Measurements from ENCODE around the gene CAMK1D. TPM values are rescaled to one million over a fixed set of nuclear protein-coding genes. Genes with fewer than 3 reads are reported as not detected.
"Not testable (repeated sequence)": the region's sequence is repeated elsewhere in the genome, so short reads cannot be mapped to it uniquely, and the experiment has no call there.

CAMK1D gene
- total RNA-seq, 1 donor from 2014 or later, result 6.5 TPM

DNA sequence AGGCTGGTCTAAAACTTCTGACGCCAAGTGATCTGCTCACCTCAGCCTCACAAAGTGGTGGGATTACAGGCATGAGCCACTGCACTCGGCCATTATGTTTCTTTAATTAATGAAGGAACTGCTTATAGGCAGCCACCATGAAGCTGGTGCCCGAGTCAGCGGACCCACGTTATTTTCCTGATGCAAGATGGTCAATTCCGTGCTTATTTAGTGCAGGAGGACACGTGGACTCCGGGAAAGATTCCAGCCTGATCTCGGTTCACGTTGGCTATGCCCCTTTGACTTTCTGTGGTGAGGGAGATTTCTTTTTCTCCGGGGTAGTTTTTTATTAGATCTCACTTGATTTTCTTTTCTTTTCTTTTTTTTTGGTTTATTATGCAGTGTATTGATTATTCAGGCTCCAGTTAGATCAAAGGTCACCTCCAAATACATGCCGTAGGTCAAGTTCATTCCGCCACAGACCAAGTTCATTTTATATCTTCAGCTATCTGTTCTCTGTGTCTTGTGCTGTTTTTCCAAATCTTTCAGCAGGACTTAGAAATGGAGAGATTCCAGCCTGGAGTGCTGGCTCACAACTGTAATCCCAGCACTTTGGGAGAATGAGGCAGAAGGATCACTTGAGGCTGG, 8.3 kb downstream of the CAMK1D start:
- TF ChIP-seq CTCF (conservative IDR thresholded peaks at IDR 0.05), result no peak
- Mint-ChIP-seq H3K9me3 (no peaks in the 10 kb centered on the region), H3K4me1 (peaks cover 31% of the 10 kb centered on the region)

GRCh38 chr10:12358863-12359564, 9.7 kb downstream of the CAMK1D start:
- H3K27ac Mint-ChIP-seq (ENCODE audit: unreplicated experiment), result no peak overlapping the region

More for the DNA sequence above, 8.3 kb downstream of the CAMK1D start:
- Mint-ChIP-seq H3K36me3 (ENCODE audit: low read depth) (no peaks in the 10 kb centered on the region), H3K4me3 (no peak overlapping the region), H3K27ac (ENCODE audit: unreplicated experiment) (no peak overlapping the region), H3K27me3 (ENCODE audit: low read depth) (peaks cover 13% of the 10 kb centered on the region)
- DNase-seq (ENCODE audit: low read depth, low spot score), result no peak

DNA sequence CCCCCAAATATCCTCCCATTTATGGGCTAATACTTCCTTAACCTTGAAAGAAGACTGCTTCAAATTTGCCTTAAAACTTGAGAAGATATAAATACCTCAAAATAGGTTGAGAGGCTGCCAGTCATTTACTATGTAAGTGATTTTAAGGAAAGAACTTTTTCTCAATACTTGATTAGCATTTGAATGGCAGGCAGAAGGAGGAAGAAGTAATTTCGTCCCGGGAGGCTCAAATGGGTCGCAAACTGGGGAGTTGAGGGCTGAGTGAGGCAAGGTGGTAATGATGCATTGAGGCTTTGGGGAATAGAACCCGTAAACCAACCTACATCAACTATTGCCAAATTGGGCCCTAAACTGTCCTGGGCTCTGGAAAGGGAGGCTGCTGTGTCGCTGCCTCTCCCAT, 11.1 kb downstream of the CAMK1D start:
- no peak for DNase-seq (ENCODE audit: low read depth, low spot score)
- TF ChIP-seq CTCF (conservative IDR thresholded peaks at IDR 0.05), result no peak
- no peak overlapping the region for H3K4me3 Mint-ChIP-seq
- H3K9me3 Mint-ChIP-seq, result no peaks in the 10 kb centered on the region
- H3K27ac Mint-ChIP-seq (ENCODE audit: unreplicated experiment), result no peak overlapping the region
- H3K27me3 Mint-ChIP-seq (ENCODE audit: low read depth), result peaks cover 5% of the 10 kb centered on the region
- no peaks in the 10 kb centered on the region for H3K36me3 Mint-ChIP-seq (ENCODE audit: low read depth)
- peaks cover 31% of the 10 kb centered on the region for H3K4me1 Mint-ChIP-seq

More at GRCh38 chr10:12358863-12359564, 9.7 kb downstream of the CAMK1D start:
- peaks cover 7% of the 10 kb centered on the region for H3K27me3 Mint-ChIP-seq (ENCODE audit: low read depth)
- H3K4me1 Mint-ChIP-seq, result peaks cover 31% of the 10 kb centered on the region
- H3K36me3 Mint-ChIP-seq (ENCODE audit: low read depth), result no peaks in the 10 kb centered on the region
- no peaks in the 10 kb centered on the region for H3K9me3 Mint-ChIP-seq
- H3K4me3 Mint-ChIP-seq, result no peak overlapping the region
- DNase-seq (ENCODE audit: low read depth, low spot score), result no peak
- no peak for TF ChIP-seq CTCF (conservative IDR thresholded peaks at IDR 0.05)

DNA sequence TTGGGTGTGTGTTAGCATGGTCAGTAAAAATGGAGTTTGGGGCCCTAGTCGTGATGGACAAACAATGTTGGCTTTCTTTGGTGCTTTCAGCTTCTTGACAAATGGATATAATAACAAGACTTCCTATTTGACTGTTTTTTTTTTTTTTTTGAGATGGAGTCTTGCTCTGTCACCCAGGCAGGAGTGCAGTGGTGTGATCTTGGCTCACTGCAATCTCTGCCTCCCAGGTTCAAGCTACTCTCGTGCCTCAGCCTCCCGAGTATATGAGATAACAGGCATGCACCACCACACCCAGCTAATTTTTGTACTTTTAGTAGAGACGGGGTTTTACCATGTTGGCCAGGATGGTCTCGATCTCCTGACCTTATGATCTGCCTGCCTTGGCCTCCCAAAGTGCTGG, 11.8 kb downstream of the CAMK1D start:
- not testable (repeated sequence) for DNase-seq (ENCODE audit: low read depth, low spot score); H3K36me3 Mint-ChIP-seq (ENCODE audit: low read depth); H3K27me3 Mint-ChIP-seq (ENCODE audit: low read depth); H3K27ac Mint-ChIP-seq (ENCODE audit: unreplicated experiment); H3K9me3 Mint-ChIP-seq; H3K4me3 Mint-ChIP-seq
- peaks cover 31% of the 10 kb centered on the region for H3K4me1 Mint-ChIP-seq

GRCh38 chr10:12364559-12364958, 15.2 kb downstream of the CAMK1D start:
- H3K27ac Mint-ChIP-seq (ENCODE audit: unreplicated experiment), result no peak overlapping the region

More at GRCh38 chr10:12364559-12364958, 15.2 kb downstream of the CAMK1D start:
- DNase-seq (ENCODE audit: low read depth, low spot score), result no peak
- H3K4me3 Mint-ChIP-seq, result no peak overlapping the region
- H3K4me1 Mint-ChIP-seq, result peaks cover 20% of the 10 kb centered on the region
- H3K9me3 Mint-ChIP-seq, result no peaks in the 10 kb centered on the region
- peaks cover 3% of the 10 kb centered on the region for H3K36me3 Mint-ChIP-seq (ENCODE audit: low read depth)
- H3K27me3 Mint-ChIP-seq (ENCODE audit: low read depth), result no peaks in the 10 kb centered on the region
- TF ChIP-seq CTCF (conservative IDR thresholded peaks at IDR 0.05), result no peak

All from neural crest cell (in vitro differentiated cells).